Measurements from ENCODE around the gene PPP3CB.
"Not testable (repeated sequence)": the region's sequence is repeated elsewhere in the genome, so short reads cannot be mapped to it uniquely, and the experiment has no call there.

Gene PPP3CB

GRCh38 chr10:73398024-73398423 lies 97.8 kb downstream of the PPP3CB start:
- Histone ChIP-seq H3F3A (ENCODE audit: insufficient read depth) (0 out of 2 replicates have a peak, but pooled peaks cover 3% of the 10 kb centered on the region), H3K27ac (ENCODE audit: low read depth, low read length) (no peak overlapping the region), H3K9ac (ENCODE audit: low read length) (no peak overlapping the region), H3K9me2 (replicated peaks; ENCODE audit: insufficient read depth, low read length) (no peaks in the 10 kb centered on the region), H4K20me1 (ENCODE audit: low read depth, low read length) (no peaks in the 10 kb centered on the region), H2AFZ (ENCODE audit: low read depth, low read length, severe bottlenecking) (no peak overlapping the region), H3K36me3 (ENCODE audit: low read length) (peaks cover 18% of the 10 kb centered on the region; the same call in 1 of the 2 replicates), H3K27me3 (ENCODE audit: low read length) (no peaks in the 10 kb centered on the region), H3K79me2 (ENCODE audit: insufficient read depth, low read length) (peaks cover 25% of the 10 kb centered on the region), H3K9me3 (ENCODE audit: insufficient read depth, low read length) (no peaks in the 10 kb centered on the region), H3K4me3 (ENCODE audit: insufficient read depth, low read length, poor library complexity, severe bottlenecking) (no peak overlapping the region), H3K4me2 (ENCODE audit: low read depth, low read length, poor library complexity, severe bottlenecking) (no peak overlapping the region)
- TF ChIP-seq CTCF (IDR thresholded peaks at IDR 0.05; ENCODE audit: insufficient read depth, low read length, poor library complexity, severe bottlenecking) (no peak), EZH2phosphoT487 (conservative IDR thresholded peaks at IDR 0.05; ENCODE audit: low read length) (no peak)

- H4K20me1 ChIP-seq (ENCODE audit: low read depth, low read length); H3K79me2 ChIP-seq (ENCODE audit: insufficient read depth, low read length); H3K4me3 ChIP-seq (ENCODE audit: insufficient read depth, low read length, poor library complexity, severe bottlenecking); H3K9me3 ChIP-seq (ENCODE audit: insufficient read depth, low read length); H3K4me2 ChIP-seq (ENCODE audit: low read depth, low read length, poor library complexity, severe bottlenecking); H2AFZ ChIP-seq (ENCODE audit: low read depth, low read length, severe bottlenecking); H3K9ac ChIP-seq (ENCODE audit: low read length); H3K27me3 ChIP-seq (ENCODE audit: low read length); H3K9me2 ChIP-seq (replicated peaks; ENCODE audit: insufficient read depth, low read length); H3K27ac ChIP-seq (ENCODE audit: low read depth, low read length); H3F3A ChIP-seq (ENCODE audit: insufficient read depth): not testable (repeated sequence)
- peaks cover 24% of the 10 kb centered on the region; the same call in 1 of the 2 replicates for H3K36me3 ChIP-seq (ENCODE audit: low read length)
These were observed 101.5 kb downstream of the PPP3CB start for GRCh38 chr10:73394325-73394724.

GRCh38 chr10:73388228-73388627 lies 107.6 kb downstream of the PPP3CB start:
- H3K36me3 ChIP-seq (ENCODE audit: low read length), result peaks cover 16% of the 10 kb centered on the region; the same call in 1 of the 2 replicates
- no peak overlapping the region for H3K4me3 ChIP-seq (ENCODE audit: insufficient read depth, low read length, poor library complexity, severe bottlenecking)
- H2AFZ ChIP-seq (ENCODE audit: low read depth, low read length, severe bottlenecking), result no peak overlapping the region
- H3K9ac ChIP-seq (ENCODE audit: low read length), result no peak overlapping the region
- no peak overlapping the region for H3K27ac ChIP-seq (ENCODE audit: low read depth, low read length)
- no peak overlapping the region for H3K4me2 ChIP-seq (ENCODE audit: low read depth, low read length, poor library complexity, severe bottlenecking)
- H3K27me3 ChIP-seq (ENCODE audit: low read length), result no peaks in the 10 kb centered on the region
- no peaks in the 10 kb centered on the region for H3F3A ChIP-seq (ENCODE audit: insufficient read depth)
- no peaks in the 10 kb centered on the region for H3K9me3 ChIP-seq (ENCODE audit: insufficient read depth, low read length)
- TF ChIP-seq EZH2phosphoT487 (conservative IDR thresholded peaks at IDR 0.05; ENCODE audit: low read length), result no peak
- no peak for TF ChIP-seq CTCF (IDR thresholded peaks at IDR 0.05; ENCODE audit: insufficient read depth, low read length, poor library complexity, severe bottlenecking)
- no peaks in the 10 kb centered on the region for H4K20me1 ChIP-seq (ENCODE audit: low read depth, low read length)
- no peaks in the 10 kb centered on the region for H3K9me2 ChIP-seq (replicated peaks; ENCODE audit: insufficient read depth, low read length)
- no peaks in the 10 kb centered on the region for H3K79me2 ChIP-seq (ENCODE audit: insufficient read depth, low read length)

GRCh38 chr10:73386583-73386982 lies 109.2 kb downstream of the PPP3CB start:
- H4K20me1 ChIP-seq (ENCODE audit: low read depth, low read length), result no peaks in the 10 kb centered on the region
- H3K9me3 ChIP-seq (ENCODE audit: insufficient read depth, low read length), result no peaks in the 10 kb centered on the region
- H3K27me3 ChIP-seq (ENCODE audit: low read length), result no peaks in the 10 kb centered on the region
- no peak overlapping the region for H3K4me3 ChIP-seq (ENCODE audit: insufficient read depth, low read length, poor library complexity, severe bottlenecking)
- H3K9ac ChIP-seq (ENCODE audit: low read length), result no peak overlapping the region
- H3F3A ChIP-seq (ENCODE audit: insufficient read depth), result no peaks in the 10 kb centered on the region
- H2AFZ ChIP-seq (ENCODE audit: low read depth, low read length, severe bottlenecking), result no peak overlapping the region
- H3K4me2 ChIP-seq (ENCODE audit: low read depth, low read length, poor library complexity, severe bottlenecking), result no peak overlapping the region
- no peaks in the 10 kb centered on the region for H3K79me2 ChIP-seq (ENCODE audit: insufficient read depth, low read length)
- peaks cover 18% of the 10 kb centered on the region; the same call in 1 of the 2 replicates for H3K36me3 ChIP-seq (ENCODE audit: low read length)
- TF ChIP-seq CTCF (IDR thresholded peaks at IDR 0.05; ENCODE audit: insufficient read depth, low read length, poor library complexity, severe bottlenecking), result no peak
- TF ChIP-seq EZH2phosphoT487 (conservative IDR thresholded peaks at IDR 0.05; ENCODE audit: low read length), result no peak
- H3K27ac ChIP-seq (ENCODE audit: low read depth, low read length), result no peak overlapping the region
- H3K9me2 ChIP-seq (replicated peaks; ENCODE audit: insufficient read depth, low read length), result no peaks in the 10 kb centered on the region
